Peyer's patch (tissue), 4 donors: Measurements from ENCODE around the gene SAPCD1.

Source experiments
- POLR2A ChIP-seq, 2 donors: fragments of 450-650 bp; IDR thresholded peaks; one replicate each; pipeline ENCODE4 v1.5.1; 2017; ENCODE audit warnings: antibody characterized with exemption in 2 of 2, mild to moderate bottlenecking in 2 of 2, moderate library complexity in 2 of 2
- TF ChIP-seq, protein P1 (sequence below), 6 experiments: fragments of 450-650 bp in 4 of 6; fragments of 200-600 bp in 2 of 6; sonication (generic) in 1 of 6; IDR thresholded peaks; one replicate each; pipeline ENCODE4 v1.5.1; 2017 to 2019; ENCODE audit warnings: antibody characterized with exemption in 6 of 6, mild to moderate bottlenecking in 3 of 6, moderate library complexity in 1 of 6

- TF ChIP-seq, protein P1, sequence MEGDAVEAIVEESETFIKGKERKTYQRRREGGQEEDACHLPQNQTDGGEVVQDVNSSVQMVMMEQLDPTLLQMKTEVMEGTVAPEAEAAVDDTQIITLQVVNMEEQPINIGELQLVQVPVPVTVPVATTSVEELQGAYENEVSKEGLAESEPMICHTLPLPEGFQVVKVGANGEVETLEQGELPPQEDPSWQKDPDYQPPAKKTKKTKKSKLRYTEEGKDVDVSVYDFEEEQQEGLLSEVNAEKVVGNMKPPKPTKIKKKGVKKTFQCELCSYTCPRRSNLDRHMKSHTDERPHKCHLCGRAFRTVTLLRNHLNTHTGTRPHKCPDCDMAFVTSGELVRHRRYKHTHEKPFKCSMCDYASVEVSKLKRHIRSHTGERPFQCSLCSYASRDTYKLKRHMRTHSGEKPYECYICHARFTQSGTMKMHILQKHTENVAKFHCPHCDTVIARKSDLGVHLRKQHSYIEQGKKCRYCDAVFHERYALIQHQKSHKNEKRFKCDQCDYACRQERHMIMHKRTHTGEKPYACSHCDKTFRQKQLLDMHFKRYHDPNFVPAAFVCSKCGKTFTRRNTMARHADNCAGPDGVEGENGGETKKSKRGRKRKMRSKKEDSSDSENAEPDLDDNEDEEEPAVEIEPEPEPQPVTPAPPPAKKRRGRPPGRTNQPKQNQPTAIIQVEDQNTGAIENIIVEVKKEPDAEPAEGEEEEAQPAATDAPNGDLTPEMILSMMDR (IDR thresholded peaks at IDR 0.05) = no peak
- no peak for TF ChIP-seq POLR2A (IDR thresholded peaks at IDR 0.05)
These were observed 11.9 kb upstream of the SAPCD1 start for GRCh38 chr6:31750411-31751022.
